ENCODE measurements around the gene ANXA2. TPM values are rescaled to one million over a fixed set of nuclear protein-coding genes. Genes with fewer than 3 reads are reported as not detected.

The ANXA2 gene
- total and polyA plus RNA-seq, 10 of the 15 experiments (the other 5 are each of a cell fraction or from before 2014, with no cell fraction given), result 135 to 540 (median 281) TPM

- H3K36me3 ChIP-seq (ENCODE audit: control insufficient read depth in 2 of 2, insufficient read depth in 2 of 2, low read length in 1 of 2), result peaks cover 11 to 40% of the 10 kb centered on the region in 2 experiments
- H2AFZ ChIP-seq (ENCODE audit: control insufficient read depth, low read depth, low read length), result no peak overlapping the region
- H3K9me3 ChIP-seq (replicated peaks; ENCODE audit: control insufficient read depth, insufficient read depth, low read length), result no peaks in the 10 kb centered on the region
- TF ChIP-seq NR2C2 (IDR thresholded peaks at IDR 0.05; ENCODE audit: borderline replicate concordance, control insufficient read depth, insufficient read length, low read depth) (no peak), MYC (IDR thresholded peaks at IDR 0.05; ENCODE audit: insufficient read depth, insufficient read length, insufficient replicate concordance, low read length, severe bottlenecking) (no peak), ZBTB33 (IDR thresholded peaks at IDR 0.05) (no peak), RBBP5 (conservative IDR thresholded peaks at IDR 0.05) (no peak), CBX5 (IDR thresholded peaks at IDR 0.05; ENCODE audit: low read depth) (no peak), TCF7 (IDR thresholded peaks at IDR 0.05; ENCODE audit: borderline replicate concordance) (no peak), NFXL1 (IDR thresholded peaks at IDR 0.05; ENCODE audit: borderline replicate concordance) (no peak), MLLT1 (IDR thresholded peaks at IDR 0.05) (no peak), ZBED1 (IDR thresholded peaks at IDR 0.05; ENCODE audit: borderline replicate concordance) (no peak), EGR1 (IDR thresholded peaks at IDR 0.05; ENCODE audit: borderline replicate concordance in 1 of 2, low read depth in 2 of 2, low read length in 2 of 2) (no peak)
- no TSS peak for BruUV-seq (replicated peaks)
- no peak overlapping the region for H3K4me2 ChIP-seq (ENCODE audit: control insufficient read depth, insufficient read depth)
- intact Hi-C loops (cut with micrococcal nuclease; ENCODE audit: unreplicated experiment), result loop anchor here (5.0 kb wide), 2 partner anchors 152 to 562 kb away; no protein-coding TSS in a partner anchor
- no peak for DNase-seq (ENCODE audit: low read depth, low spot score)
- WGBS (ENCODE audit: insufficient coverage, insufficient replicate concordance, low lambda C conversion rate, missing lambda C conversion rate), result 89% methylated on average over 10 of the region's 10 CpGs
- SMC1A ChIA-PET (ENCODE audit: uncharacterized antibody, unreplicated experiment), result interaction anchor here (0.5 to 1.1 kb wide), 2 partner anchors 42 to 229 kb away, joined by 3 read pairs; partner anchors contain the start of gene ANXA2
- CTCF ChIA-PET, result interaction anchor here (0.6 kb wide), 1 partner anchor 46 kb away, joined by 3 read pairs; no protein-coding TSS in a partner anchor
- H3K4me3 ChIP-seq, result no peak overlapping the region
- H3K79me2 ChIP-seq (ENCODE audit: control insufficient read depth, insufficient read depth, low read length), result no peaks in the 10 kb centered on the region
- in situ Hi-C loops (cut with MboI), result loop anchor here (10.0 to 25.0 kb wide), 2 partner anchors 569 to 1482 kb away; no protein-coding TSS in a partner anchor
- no peaks in the 10 kb centered on the region for H4K20me1 ChIP-seq (ENCODE audit: control insufficient read depth, insufficient read depth)
- RAD21 ChIA-PET (ENCODE audit: unreplicated experiment), result interaction anchor here (0.7 kb wide), 1 partner anchor 266 kb away, joined by 3 read pairs; no protein-coding TSS in a partner anchor
- H3K27ac ChIP-seq (ENCODE audit: control insufficient read depth, insufficient read depth), result no peak overlapping the region
- H3K4me1 ChIP-seq (ENCODE audit: control insufficient read depth, insufficient read depth, low read length), result no peaks in the 10 kb centered on the region
- no peaks in the 10 kb centered on the region for H3K27me3 ChIP-seq (replicated peaks in 1 of 2; ENCODE audit: control insufficient read depth in 2 of 2, insufficient read depth in 2 of 2, low read length in 1 of 2)
- no peak overlapping the region for H3K9ac ChIP-seq (ENCODE audit: control insufficient read depth, insufficient read depth, low read length)
- POLR2A ChIA-PET, result no interaction called here
- no peak for ATAC-seq
- no peak for FAIRE-seq
Observed at GRCh38 chr15:60355148-60355857, 42.5 kb downstream of the ANXA2 start.
